AG04450 (cell line): ENCODE data around the gene LAMP2. TPM values are rescaled to one million over a fixed set of nuclear protein-coding genes. Genes with fewer than 3 reads are reported as not detected.
"Not testable (repeated sequence)": the region's sequence is repeated elsewhere in the genome, so short reads cannot be mapped to it uniquely, and the experiment has no call there.

Experiments
- CTCF ChIA-PET: fragments of 300-600, 350-600 bp; formaldehyde crosslinking; extraction: SDS; loops from one replicate; lab custom pipeline; 2022; ENCODE audit warnings: antibody characterized with exemption, inconsistent platforms; lab: Charles Lee
- POLR2A ChIA-PET: fragments of 350-600 bp; formaldehyde crosslinking; extraction: SDS; loops from one replicate; lab custom pipeline; 2021; ENCODE audit warnings: antibody characterized with exemption, inconsistent platforms; lab: Yijun Ruan, JAX
- DNase-seq: peaks from one replicate; pipeline ENCODE4 v3.0.0-alpha.2; 2011; ENCODE audit warnings: low read depth, low spot score
- H3K27ac ChIP-seq: one replicate; pipeline ENCODE4 v1.5.1; 2012; ENCODE audit warnings: low read depth, low read length, control low read depth
- H3K27me3 ChIP-seq: one replicate; pipeline ENCODE4 v1.6.0; 2012; ENCODE audit warnings: low read length; ENCODE audit not compliant: control insufficient read depth, insufficient read depth
- H3K4me3 ChIP-seq: 2 replicates; pipeline ENCODE4 v1.5.1; 2011; ENCODE audit warnings: mild to moderate bottlenecking, low read depth, low read length, control low read depth
- H3K9me3 ChIP-seq: 2 replicates; pipeline ENCODE4 v1.5.1; 2012; ENCODE audit warnings: low read length; ENCODE audit not compliant: control insufficient read depth, insufficient read depth
- polyA plus RNA-seq: library from polyadenylated mRNA; depleted of rRNA; stranded (reverse); fragments of >200 nt; gene quantifications from 2 replicates; pipeline ENCODE4 v1.2.3, GENCODE V29; 2011
- TF ChIP-seq, protein P1 (sequence below): IDR thresholded peaks from 2 replicates; pipeline ENCODE4 v1.5.1; 2011; ENCODE audit warnings: low read depth, low read length, control low read depth, inconsistent platforms

Gene LAMP2
- polyA plus RNA-seq, 1 experiment, result 155 TPM

DNA sequence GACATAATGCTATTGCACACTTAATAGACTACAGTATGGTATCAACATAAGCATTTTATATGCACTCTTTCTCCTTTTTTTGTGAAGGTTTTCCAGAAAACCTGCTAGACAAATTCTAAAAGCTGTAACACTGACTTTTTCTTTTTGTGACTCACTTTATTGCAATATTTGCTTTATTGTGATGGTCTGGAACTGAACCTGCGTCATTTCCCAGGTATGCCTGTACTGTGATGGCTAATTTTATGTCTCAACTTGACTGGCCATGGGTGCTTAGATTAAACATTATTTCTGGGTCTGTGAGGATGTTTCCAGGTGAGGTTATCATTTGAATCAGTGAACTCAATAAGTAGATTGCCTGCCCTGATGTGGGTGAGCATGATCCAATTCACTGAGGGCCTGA lies 35.5 kb upstream of the LAMP2 start:
- no peak overlapping the region for H3K4me3 ChIP-seq
- no peak overlapping the region for H3K27ac ChIP-seq
- no peaks in the 10 kb centered on the region for H3K27me3 ChIP-seq
- ChIA-PET POLR2A (no interaction called here), CTCF (no interaction called here)
- no peak for DNase-seq
- no peaks in the 10 kb centered on the region for H3K9me3 ChIP-seq
- TF ChIP-seq, protein P1, sequence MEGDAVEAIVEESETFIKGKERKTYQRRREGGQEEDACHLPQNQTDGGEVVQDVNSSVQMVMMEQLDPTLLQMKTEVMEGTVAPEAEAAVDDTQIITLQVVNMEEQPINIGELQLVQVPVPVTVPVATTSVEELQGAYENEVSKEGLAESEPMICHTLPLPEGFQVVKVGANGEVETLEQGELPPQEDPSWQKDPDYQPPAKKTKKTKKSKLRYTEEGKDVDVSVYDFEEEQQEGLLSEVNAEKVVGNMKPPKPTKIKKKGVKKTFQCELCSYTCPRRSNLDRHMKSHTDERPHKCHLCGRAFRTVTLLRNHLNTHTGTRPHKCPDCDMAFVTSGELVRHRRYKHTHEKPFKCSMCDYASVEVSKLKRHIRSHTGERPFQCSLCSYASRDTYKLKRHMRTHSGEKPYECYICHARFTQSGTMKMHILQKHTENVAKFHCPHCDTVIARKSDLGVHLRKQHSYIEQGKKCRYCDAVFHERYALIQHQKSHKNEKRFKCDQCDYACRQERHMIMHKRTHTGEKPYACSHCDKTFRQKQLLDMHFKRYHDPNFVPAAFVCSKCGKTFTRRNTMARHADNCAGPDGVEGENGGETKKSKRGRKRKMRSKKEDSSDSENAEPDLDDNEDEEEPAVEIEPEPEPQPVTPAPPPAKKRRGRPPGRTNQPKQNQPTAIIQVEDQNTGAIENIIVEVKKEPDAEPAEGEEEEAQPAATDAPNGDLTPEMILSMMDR, result no peak

DNA sequence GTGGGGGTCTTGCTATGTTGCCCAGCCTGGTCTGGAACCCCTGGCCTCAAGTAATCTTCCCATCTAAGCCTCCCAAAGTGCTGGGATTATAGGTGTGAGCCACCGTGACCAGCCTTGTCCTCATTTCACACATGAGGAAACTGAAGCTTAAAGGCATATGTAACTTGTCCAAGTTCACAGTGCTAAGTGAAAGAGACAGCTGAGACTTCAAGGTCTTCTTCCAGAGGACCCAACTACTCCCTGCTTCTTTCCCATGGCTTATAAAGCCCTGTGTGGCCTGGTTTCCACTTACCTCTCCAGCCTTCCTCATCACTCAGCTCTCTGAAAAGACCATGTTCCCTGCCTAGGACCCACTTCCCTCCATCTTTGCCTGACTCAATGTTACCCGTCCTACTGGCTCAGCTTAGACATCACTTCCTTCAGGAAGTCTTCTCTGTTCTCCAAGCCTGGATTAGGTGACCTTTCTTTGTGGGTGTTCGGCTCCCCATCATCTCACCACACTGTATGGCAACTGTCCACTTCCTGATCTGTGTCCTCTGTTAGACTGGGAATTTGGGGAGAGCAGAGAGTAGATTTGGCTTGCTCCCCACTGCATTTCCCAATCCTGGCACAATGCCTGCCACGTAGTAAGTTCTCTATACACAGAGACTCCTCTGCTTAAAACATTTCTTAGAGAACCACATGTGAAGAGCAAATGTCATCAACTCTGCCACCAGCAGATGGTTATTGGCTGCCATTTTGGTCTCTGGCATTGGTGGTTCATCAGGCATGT lies 30.4 kb upstream of the LAMP2 start:
- ChIA-PET CTCF (interaction anchor here (0.9 to 1.9 kb wide), 6 partner anchors 14 to 270 kb away, joined by 3 to 31 read pairs (median 4); no protein-coding TSS in a partner anchor), POLR2A (no interaction called here)
- no peak for DNase-seq
- no peaks in the 10 kb centered on the region for H3K9me3 ChIP-seq
- no peak overlapping the region for H3K27ac ChIP-seq
- no peak overlapping the region for H3K4me3 ChIP-seq
- TF ChIP-seq, protein P1, result no peak
- no peaks in the 10 kb centered on the region for H3K27me3 ChIP-seq

DNA sequence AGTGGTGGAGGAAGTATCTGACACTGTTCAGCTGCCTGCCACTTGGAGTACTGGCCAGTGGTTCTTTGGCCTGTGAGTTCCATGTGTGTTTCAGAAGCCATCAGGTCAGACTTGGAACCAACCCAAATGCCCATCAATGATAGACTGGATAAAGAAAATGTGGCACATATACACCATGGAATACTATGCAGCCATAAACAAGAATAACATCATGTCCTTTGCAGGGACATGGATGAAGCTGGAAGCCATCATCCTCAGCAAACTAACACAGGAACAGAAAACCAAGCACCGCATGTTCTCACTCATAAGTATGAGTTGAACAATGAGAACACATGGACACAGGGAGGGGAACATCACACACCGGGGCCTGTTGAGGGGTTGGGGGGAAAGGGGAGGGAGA lies 21.0 kb upstream of the LAMP2 start:
- POLR2A ChIA-PET, H3K27me3 ChIP-seq, H3K4me3 ChIP-seq, H3K9me3 ChIP-seq, H3K27ac ChIP-seq, CTCF ChIA-PET, DNase-seq: not testable (repeated sequence)

DNA sequence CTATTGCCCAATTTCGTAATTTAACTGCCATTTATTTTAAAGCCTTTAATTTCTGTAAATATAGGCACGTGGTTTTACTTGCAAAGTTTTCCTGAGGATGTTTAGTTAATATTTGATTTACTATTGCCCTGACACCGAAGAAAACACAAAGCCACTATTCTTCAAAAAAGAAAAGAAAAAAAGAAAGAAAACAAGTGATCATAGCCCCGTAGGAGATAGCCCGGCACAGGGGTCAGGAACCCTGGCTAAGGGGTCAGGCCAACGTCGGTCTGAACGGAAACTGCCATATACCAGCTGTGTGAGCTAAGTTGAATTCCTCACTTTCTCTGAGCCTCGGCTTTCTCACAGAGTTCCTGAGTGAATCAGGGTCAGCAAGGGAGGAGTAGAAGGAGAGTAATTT lies 17.7 kb upstream of the LAMP2 start:
- ChIA-PET POLR2A (no interaction called here), CTCF (interaction anchor here (1.1 to 2.6 kb wide), 5 partner anchors 9 to 51 kb away, joined by 3 to 15 read pairs (median 4); no protein-coding TSS in a partner anchor)
- Histone ChIP-seq H3K27ac (no peak overlapping the region), H3K9me3 (no peaks in the 10 kb centered on the region), H3K27me3 (no peaks in the 10 kb centered on the region), H3K4me3 (no peak overlapping the region)
- DNase-seq, result no peak
- TF ChIP-seq, protein P1, result no peak

DNA sequence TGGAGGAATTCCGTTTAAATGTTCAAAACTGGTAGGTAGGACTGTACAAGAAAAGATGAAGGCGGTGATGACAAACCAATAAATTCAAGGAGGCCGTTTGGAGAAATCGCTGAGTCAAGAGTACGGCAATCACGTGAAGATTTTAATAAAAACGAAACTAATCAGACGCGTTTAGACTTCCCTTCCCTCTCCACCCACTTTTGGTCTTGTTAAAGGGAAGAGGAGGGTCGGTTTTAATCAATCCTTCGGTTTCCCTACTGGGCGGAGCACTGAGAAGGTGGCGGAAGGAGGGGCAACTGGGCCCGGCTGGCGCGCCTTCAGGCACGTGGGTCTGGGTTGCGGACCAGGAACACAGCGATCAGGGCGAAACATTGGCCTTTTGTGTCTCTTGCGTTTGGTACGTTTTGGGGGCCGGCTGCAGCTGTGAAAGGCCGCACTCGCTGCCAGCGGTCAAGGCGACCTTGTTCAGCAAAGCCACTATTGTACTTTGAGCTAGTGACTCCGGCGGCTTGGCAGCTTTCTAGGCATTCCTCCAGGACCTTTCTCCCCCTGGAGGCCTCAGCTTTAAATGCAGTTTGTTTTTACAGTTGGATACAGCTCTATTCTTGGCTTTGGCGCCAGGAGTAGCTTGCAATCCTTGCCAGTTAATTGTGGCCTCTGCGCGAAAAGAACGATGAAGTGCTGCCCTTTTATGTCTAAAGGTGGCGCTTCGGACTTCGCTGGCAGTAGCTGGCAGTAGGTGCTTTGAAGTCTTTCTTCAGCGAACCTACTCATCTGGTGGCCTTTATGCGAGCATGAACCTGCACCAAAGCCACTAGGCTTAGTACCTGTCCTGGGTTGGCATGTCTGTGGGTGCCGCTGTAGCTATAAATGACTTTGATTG lies 16.8 kb upstream of the LAMP2 start:
- CTCF ChIA-PET, result interaction anchor here (0.5 to 2.6 kb wide), 14 partner anchors 8 to 643 kb away, joined by 3 to 15 read pairs (median 4); no protein-coding TSS in a partner anchor
- H3K9me3 ChIP-seq, result no peaks in the 10 kb centered on the region
- no peaks in the 10 kb centered on the region for H3K27me3 ChIP-seq
- POLR2A ChIA-PET, result interaction anchor here (0.6 kb wide), 1 partner anchor 1721 kb away, joined by 5 read pairs; no protein-coding TSS in a partner anchor
- H3K27ac ChIP-seq, result peak overlapping the region; percentile 82
- H3K4me3 ChIP-seq, result peak overlapping the region; percentile 61
- TF ChIP-seq, protein P1, result peak; percentile 56
- DNase-seq, result peak; percentile 32
